GM18519 (cell line): ENCODE measurements around the gene SIGLEC7.

ENCODE experiments used
- ATAC-seq: cut with Tn5 transposase; IDR thresholded peaks from one replicate; pipeline ENCODE4 v1.9.1; 2021; ENCODE audit warnings: mild to moderate bottlenecking, moderate library complexity; ENCODE audit not compliant: unreplicated experiment, low FRiP score

The SIGLEC7 gene

DNA sequence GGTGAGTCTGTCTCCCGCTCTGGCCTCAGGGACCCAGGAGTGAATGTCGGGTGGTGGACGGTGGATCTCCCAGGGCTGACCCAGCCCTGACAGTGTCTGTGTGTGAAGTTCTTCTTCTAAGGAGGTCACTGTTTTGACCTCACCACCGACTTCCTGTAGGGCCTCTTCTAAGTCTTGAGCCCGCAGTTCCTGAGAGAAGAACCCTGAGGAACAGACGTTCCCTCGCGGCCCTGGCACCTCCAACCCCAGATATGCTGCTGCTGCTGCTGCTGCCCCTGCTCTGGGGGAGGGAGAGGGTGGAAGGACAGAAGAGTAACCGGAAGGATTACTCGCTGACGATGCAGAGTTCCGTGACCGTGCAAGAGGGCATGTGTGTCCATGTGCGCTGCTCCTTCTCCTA, at the start of gene SIGLEC7:
Gene SIGLEC7 (plus strand): TSS at position 183 of the 400 bp plus-strand sequence. CDS start 69 bp downstream, at position 252.
- ATAC-seq = no peak

DNA sequence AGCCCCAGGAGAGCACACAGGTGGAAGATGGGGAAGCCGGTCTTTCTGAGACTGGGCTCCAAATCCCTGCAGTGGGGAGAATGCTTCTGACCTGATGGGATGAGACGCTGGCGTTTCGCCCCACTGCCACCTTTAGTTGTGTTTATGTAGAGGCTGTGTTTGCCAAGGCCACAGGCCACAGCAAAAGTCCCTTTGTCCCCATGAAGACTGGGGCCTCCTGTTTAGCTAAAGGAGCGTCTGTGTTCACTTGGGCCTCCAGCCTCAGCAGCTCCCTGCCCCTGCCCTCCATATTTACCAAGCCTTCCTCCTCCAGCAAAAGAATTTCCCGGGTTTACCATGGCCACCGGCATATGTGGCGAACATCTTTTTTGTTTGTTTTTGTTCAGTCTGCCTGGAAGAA, 49.0 kb upstream of the SIGLEC7 start:
- no peak for ATAC-seq

- no peak for ATAC-seq
Measured at GRCh38 chr19:51093510-51094345, 48.4 kb upstream of the SIGLEC7 start.

GRCh38 chr19:51094696-51095279, 47.3 kb upstream of the SIGLEC7 start:
- no peak for ATAC-seq

GRCh38 chr19:51096473-51097165, 45.5 kb upstream of the SIGLEC7 start:
- ATAC-seq = no peak

DNA sequence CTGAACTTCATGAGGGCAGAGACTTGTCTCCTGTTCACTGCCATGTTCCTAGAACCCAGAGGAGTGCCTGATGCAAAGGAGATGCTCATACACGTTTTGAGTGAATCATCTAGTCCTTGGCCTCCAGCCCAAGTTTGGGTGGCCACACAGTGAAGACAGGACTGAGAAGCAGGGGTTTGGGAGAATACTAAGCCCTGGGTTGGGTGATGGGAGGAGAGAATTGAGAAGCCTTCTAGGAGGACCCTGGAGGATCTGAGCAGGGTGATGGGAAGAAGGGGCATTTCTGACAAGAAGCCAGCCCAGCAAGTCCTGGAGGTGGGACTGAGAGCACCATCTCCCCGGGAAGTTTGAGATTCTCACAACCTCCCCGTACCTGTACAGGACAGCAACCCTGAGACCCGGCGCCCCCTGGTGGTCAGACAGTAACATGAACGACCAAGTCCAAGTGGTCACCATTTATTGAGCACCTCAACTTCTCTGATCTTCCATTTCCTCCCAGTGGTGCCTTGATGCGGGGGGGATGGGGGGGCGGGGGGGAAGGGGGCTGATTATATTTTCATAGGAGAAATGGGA, 44.8 kb upstream of the SIGLEC7 start:
- no peak for ATAC-seq

DNA sequence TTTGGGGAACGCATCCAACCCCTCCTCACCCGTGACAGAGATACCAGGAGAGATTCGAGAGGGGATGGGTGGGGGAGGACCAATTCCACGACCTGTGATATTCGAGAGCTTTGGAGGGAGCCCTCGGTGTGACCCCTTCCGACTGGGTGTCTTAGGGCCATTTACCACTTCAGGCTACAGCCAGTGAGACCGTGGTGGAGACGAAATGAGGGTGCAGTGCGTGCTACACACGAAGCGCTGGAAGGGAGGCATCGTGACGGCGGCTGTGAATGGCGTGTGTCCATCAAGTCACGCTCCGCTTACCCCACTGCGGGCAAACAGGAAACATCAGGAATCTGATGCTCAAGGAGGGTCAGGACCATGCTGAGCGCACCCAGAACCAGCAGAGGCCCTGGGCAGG, 44.3 kb upstream of the SIGLEC7 start:
- ATAC-seq = no peak

DNA sequence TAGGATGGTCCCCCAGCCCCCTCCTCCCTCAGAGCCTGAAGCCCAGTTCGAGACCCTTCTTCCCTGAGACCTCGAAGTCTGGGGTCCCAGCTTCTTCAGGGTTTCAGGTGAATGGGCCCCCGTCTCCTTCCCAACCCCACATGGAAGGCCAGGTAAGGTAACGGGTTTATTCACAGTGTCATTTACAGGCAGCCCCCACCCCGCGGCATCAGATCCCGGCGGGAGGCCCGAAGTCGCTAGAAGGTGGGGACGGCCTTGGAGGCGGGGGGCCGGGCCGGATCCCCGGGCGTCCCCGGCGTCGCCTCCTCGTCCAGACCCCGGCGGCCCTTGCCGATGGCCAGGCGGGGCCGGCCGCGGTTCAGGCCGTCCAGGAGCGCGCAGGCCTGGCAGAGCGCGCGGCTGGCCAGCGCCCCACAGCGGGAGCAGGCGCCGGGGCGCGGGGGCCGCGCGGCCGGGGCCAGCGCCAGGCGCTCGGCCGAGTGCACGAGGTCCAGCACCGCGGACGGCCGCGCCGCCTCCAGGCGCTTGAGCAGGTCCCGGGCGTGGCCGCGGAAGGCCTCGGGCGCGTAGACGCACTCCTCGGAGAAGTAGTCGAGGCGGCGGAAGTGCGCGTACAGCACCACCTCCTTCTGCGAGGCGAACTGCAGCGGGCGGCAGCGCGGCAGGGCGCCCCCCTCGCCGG, 43.6 kb upstream of the SIGLEC7 start:
- ATAC-seq = no peak

- no peak for ATAC-seq
Measured at GRCh38 chr19:51099047-51099382, 43.1 kb upstream of the SIGLEC7 start.

- ATAC-seq = no peak
Measured at GRCh38 chr19:51100601-51101000, 41.5 kb upstream of the SIGLEC7 start.

GRCh38 chr19:51101171-51101865, 40.8 kb upstream of the SIGLEC7 start:
- no peak for ATAC-seq

GRCh38 chr19:51102991-51103390, 39.1 kb upstream of the SIGLEC7 start:
- ATAC-seq = no peak

- ATAC-seq = no peak
Measured at GRCh38 chr19:51103926-51104341, 38.2 kb upstream of the SIGLEC7 start.

- ATAC-seq = no peak
Measured at GRCh38 chr19:51107406-51108065, 34.6 kb upstream of the SIGLEC7 start.

GRCh38 chr19:51108066-51108804, 33.9 kb upstream of the SIGLEC7 start, which contains the start of gene CTU1:
Gene CTU1, minus strand, starts transcription at chr19:51108409. Its CDS starts 3,840 bp downstream, at chr19:51104569.
- ATAC-seq = peak; percentile 85

GRCh38 chr19:51108805-51109146, 33.3 kb upstream of the SIGLEC7 start:
- ATAC-seq = no peak

DNA sequence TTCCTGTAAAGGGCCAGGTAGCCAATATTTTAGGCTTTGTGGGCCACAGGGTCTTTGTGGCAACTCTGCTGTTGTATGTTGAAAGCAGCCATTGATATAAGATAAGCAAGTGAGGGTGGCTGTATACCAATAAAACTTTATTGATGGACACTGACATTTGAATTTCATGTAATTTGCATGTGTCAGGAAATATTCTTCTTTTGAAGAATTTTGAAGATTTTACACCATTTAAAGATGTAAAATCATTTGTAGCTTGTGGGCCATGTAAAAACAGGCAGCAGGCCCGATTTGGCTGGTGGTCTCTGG, 31.5 kb upstream of the SIGLEC7 start:
- ATAC-seq = no peak

GRCh38 chr19:51111606-51112005, 30.5 kb upstream of the SIGLEC7 start:
- ATAC-seq = no peak

- no peak for ATAC-seq
Measured at GRCh38 chr19:51114087-51114729, 27.9 kb upstream of the SIGLEC7 start.
